Muscle of arm (tissue), 14 donors: ENCODE data around the gene ETF1. TPM values are rescaled to one million over a fixed set of nuclear protein-coding genes. Genes with fewer than 3 reads are reported as not detected.

Experiments used
- DNase-seq: peaks from one replicate; pipeline ENCODE4 v3.0.0-alpha.2; 2013
- long read RNA-seq, 11 donors: transcript quantifications; one replicate each; lab custom pipeline, GENCODE V29; 2026
- polyA plus RNA-seq, 12 donors: library from polyadenylated mRNA; unstranded; fragments of 120-200 nt; gene quantifications; one replicate each; pipeline ENCODE4 v1.2.1, GENCODE V29; 2013; ENCODE audit not compliant: insufficient read length in 12 of 12

The ETF1 gene
- 10 to 100 TPM in 11 of 12 donors, not detected in 1; 33.8 to 57.1 (median 52.4) TPM for polyA plus RNA-seq
- long read RNA-seq, donor 1, transcript ETF1-201 (11 exons, 3,742 nt): major isoform, 5 of 5 reads
- long read RNA-seq, donor 1, partial matches to known transcripts: 0 of 5 reads
- long read RNA-seq, donor 1, other reads (novel, unspliced or antisense): 0 of 5 reads
- long read RNA-seq, donor 2, transcript ETF1-201 (11 exons, 3,742 nt): major isoform, 15 of 16 reads
- long read RNA-seq, donor 2, partial matches to known transcripts: 0 of 16 reads
- long read RNA-seq, donor 2, other reads (novel, unspliced or antisense): 0 of 16 reads
- long read RNA-seq, donor 3, partial matches to known transcripts: 5 of 6 reads
- long read RNA-seq, donor 3, other reads (novel, unspliced or antisense): 0 of 6 reads
- long read RNA-seq, donor 4, partial matches to known transcripts: 0 of 3 reads
- long read RNA-seq, donor 4, other reads (novel, unspliced or antisense): 0 of 3 reads
- long read RNA-seq, donor 5, transcript ETF1-201 (11 exons, 3,742 nt): major isoform, 13 of 27 reads
- long read RNA-seq, donor 5, partial matches to known transcripts: 14 of 27 reads
- long read RNA-seq, donor 5, other reads (novel, unspliced or antisense): 0 of 27 reads
- long read RNA-seq, donor 6, transcript ETF1-201 (11 exons, 3,742 nt): major isoform, 5 of 16 reads
- long read RNA-seq, donor 6, partial matches to known transcripts: 10 of 16 reads
- long read RNA-seq, donor 6, other reads (novel, unspliced or antisense): 0 of 16 reads
- long read RNA-seq, donor 7, partial matches to known transcripts: 0 of 5 reads
- long read RNA-seq, donor 7, other reads (novel, unspliced or antisense): 0 of 5 reads
- long read RNA-seq, donor 8, transcript ETF1-201 (11 exons, 3,742 nt): major isoform, 14 of 21 reads
- long read RNA-seq, donor 8, partial matches to known transcripts: 6 of 21 reads
- long read RNA-seq, donor 8, other reads (novel, unspliced or antisense): 0 of 21 reads
- long read RNA-seq, donor 9, partial matches to known transcripts: 7 of 11 reads
- long read RNA-seq, donor 9, other reads (novel, unspliced or antisense): 0 of 11 reads
- long read RNA-seq, donor 10, transcript ETF1-201 (11 exons, 3,742 nt): major isoform, 6 of 12 reads
- long read RNA-seq, donor 10, partial matches to known transcripts: 6 of 12 reads
- long read RNA-seq, donor 10, other reads (novel, unspliced or antisense): 0 of 12 reads
- long read RNA-seq, donor 11, transcript ETF1-201 (11 exons, 3,742 nt): major isoform, 11 of 17 reads
- long read RNA-seq, donor 11, partial matches to known transcripts: 6 of 17 reads
- long read RNA-seq, donor 11, other reads (novel, unspliced or antisense): 0 of 17 reads

DNA sequence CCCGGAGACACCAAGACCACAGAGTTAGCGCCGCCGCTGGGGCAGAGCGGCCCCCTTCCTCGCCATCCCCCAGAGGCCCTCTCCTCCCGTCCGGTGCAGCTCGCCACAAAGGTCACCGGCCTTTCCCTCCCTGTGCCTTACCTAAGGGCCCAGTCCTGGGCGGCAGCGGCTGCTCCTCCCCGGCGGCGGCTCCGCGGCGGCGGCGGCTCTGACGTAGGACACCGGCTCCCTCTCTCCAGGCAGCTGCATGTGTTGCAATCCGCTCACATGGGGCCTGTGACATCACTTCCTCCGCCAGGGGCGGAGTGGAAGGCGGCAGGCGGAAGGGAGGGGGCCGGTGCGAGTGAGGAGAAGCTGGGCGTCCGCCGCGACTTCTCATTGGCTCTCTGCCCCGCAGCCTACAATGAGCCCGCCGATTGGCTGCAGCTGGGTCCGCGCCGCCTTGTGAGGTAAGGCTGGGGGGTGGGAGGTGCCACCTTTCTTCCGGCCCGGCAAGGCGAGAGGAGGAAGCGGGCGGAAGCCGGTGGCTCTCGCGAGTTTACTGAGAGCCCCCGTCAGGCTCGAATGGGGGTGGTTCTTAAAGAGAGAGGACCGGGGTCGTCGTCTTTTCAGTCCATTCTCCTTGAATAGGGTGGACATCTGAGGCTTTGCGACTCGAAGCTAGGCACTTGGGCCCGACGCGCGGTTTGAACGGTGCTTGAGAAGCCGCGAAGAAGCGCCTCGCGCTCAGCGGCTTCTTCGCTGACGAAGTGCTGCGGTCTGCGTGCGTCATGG lies at the start of gene ETF1:
Gene ETF1, minus strand, starts transcription at position 281 of the 774 bp plus-strand sequence. CDS start 318 bp downstream, outside the sequence.
- peak; percentile 100 for DNase-seq

DNA sequence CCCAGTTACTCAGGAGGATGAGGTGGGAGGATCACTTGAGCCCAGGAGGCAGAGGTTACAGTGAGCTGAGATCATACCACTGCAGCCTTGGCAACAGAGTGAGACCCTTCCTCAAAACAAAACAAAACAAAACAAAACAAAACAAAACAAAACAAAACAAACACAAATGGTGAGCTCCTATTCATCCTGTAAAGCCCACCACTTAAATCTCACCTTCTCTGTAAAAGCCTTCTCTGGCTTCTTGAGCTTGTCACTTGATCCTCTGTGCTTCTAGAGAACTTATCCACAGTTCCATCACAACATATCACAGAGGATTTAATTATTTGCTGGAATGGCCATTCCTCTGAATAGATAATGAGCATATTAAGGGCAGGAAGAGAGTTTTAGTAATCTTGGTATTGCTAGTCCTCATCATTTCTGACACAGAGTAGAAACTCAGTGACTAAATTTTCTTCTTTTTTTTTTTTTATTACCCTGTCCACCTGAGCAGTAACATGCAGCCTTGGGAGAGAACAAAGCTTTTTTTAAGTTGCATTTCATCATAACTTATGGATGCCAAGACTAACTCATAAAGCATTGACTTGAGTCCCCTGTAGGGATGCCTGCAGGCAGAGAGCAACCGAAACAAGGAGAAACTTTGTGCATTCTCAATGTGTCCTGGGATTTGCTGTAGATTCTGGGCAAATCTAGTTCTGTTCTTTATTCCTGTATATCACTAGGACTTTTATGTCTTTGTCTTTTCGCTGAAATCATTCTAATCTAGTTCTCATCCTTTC lies 45.2 kb upstream of the ETF1 start:
- DNase-seq: no peak

DNA sequence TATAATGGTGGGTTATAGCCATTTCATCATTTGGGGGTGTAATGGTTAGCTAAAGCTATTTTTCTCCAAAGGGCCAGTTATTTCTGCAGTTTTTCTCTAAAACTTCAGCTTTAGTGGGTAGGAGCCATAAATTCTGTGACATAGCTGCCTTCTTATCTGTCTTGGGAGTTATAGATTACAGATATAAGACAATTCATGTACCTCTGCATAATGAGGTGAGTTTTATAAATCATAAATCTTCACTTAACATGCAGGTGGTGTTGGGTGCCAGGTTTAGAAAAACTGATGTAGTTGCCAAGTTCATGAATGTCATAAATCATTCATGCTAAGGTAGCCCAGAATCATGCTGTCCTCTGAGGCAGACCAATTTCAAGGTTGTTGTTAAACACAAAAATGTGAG lies 42.1 kb upstream of the ETF1 start:
- no peak for DNase-seq

DNA sequence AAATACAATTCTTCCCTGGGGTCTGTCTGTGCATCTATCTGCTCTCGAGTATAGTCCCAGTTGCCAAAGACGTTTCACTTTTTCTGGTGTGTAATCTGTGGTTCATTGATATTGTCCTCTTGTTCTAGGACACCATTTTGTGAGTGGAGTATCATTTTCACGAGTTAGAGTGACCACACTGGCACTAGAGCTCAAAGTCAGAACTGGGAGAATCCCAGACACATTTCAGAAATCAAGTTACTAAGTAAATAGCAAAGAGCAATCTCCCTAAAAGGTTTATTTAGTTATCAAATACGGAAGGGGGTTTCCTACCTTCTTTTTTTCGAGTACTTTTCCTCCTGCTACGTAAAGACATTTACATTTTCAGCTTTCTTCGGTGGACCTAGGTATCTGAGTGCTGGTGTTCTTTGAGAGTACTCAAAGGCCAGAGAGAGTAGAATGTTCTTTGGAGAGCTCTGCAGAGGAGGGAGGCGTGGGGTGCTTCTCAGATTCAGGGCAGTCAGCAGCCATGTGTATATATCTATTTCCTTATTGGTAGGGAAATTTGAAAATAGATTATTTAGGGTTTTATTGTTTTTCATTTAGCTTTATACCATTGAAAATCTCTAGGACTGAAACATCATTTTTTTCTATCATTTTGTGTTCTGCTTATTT lies 41.1 kb upstream of the ETF1 start:
- DNase-seq: no peak

GRCh38 chr5:138582959-138583358 lies 39.9 kb upstream of the ETF1 start:
- no peak for DNase-seq

DNA sequence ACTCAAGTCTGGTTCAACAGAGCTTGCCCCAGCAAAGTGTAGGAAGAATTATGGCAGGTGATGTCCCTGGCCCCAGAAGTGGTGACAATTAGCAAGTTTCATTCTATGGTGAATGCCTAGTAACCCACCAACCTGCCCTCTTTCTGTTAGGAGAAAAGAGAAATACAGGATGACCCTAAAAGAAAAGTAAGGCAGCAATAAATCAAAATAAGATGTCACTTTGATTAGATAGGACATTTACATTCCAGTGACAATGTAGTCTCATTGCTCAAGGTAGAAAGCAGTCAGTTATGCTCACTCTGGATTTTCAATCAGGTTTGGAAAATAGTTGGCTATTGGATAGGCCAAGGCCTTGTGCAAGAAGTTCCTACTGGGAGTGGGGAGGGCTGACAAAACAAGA lies 37.7 kb upstream of the ETF1 start:
- no peak for DNase-seq

DNA sequence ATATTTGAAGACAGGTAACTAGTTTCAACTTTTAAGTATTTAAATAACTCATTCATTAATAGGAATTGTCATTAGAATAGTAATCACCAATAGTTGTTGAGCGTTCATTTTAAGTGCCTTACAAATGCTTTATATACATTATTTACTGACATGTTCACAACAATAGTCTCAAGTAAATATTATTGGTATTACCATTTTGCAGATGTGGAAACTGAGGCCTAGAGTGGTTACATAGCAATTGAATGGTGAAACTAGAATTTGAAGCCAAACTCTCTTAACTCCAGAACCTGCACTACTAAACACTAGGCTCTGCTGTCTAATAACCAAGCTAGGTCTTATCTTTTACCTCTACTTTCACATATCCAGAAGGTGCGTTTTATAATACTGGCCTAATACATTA lies 37.0 kb upstream of the ETF1 start:
- DNase-seq: no peak

DNA sequence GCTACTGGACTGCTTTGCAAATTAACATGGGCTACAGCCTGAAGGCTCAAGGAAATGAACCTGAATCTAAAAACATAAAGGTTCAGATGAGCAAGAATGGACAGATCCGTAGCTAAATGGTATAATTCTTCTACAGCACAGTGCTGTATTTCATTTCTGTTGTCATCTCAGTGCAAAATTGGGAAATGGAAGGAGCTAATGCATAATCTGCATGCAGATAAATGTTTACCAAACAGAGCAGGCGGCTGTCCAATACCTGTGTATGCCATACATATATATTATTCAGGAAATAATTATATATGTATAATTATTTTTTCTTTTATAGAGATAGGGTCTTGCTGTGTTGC lies 36.5 kb upstream of the ETF1 start:
- DNase-seq: no peak

- DNase-seq: no peak
Measured at GRCh38 chr5:138577452-138577851, 34.4 kb upstream of the ETF1 start.

DNA sequence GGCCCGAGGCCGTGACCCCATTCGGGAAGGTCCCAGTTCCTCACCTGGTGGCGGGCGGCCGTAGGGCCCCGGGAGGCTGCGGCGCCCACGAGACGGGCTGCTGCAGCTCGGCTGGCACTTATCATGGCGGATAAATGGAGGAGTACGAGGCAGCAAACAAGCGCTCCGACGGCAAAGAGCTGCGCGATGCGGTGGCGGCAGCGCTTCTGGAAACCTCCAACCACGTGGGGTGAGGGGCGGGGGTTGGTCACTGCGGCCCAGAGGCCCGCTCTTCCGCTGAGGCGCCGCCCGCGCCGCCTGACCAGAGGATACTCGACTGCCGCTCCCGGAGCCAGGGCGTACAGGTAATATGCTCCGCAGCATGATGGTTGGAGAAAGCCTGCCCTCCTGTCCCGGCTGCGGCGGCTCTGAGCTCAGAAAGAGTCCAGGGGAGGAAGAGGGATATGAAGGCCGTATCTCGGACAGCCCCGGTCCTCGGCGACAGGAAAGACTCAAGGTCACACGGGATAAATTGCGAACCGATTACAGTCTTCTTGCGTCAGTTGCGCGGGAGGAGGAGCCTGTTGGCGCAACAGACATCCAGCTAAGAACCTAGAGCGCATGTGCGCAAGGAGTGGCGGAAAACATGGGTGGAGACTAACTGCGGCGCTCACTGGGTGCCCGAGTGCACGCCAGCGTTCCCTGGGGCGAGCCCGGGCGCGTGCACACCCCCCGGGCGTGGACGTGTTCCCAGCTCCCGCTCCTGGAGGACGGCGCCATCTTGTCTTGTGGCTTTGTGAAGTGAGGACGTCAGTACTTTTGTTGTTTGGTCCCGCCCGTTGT lies 32.4 kb upstream of the ETF1 start, which contains the start of gene HSPA9:
Gene HSPA9, minus strand, starts transcription at position 208 of the 822 bp plus-strand sequence. Its CDS starts 83 bp downstream, at position 125.
- DNase-seq: peak; percentile 100

DNA sequence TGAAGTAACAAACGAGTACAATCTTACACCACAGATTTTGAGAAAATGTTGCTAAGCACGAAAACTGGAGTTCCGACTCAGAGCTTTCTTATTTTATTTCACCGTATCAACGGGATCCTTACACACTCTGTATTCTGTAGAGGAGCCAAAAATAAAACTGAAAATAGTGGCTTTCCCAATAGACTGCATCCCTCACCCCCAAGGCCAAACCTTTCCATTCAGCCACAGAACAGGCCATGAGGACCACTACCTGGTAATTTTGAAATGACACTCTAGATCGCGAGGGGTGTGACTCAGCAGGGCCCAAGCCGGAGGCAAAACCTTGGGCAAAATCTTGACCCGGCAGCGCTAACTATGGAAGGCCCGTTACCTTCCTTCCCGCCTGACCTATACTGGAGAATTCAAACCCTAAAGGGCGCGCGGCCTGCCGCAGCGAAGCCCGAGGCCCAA lies 31.7 kb upstream of the ETF1 start:
- DNase-seq: no peak

GRCh38 chr5:138573949-138574670 lies 31.1 kb upstream of the ETF1 start:
- DNase-seq: no peak

DNA sequence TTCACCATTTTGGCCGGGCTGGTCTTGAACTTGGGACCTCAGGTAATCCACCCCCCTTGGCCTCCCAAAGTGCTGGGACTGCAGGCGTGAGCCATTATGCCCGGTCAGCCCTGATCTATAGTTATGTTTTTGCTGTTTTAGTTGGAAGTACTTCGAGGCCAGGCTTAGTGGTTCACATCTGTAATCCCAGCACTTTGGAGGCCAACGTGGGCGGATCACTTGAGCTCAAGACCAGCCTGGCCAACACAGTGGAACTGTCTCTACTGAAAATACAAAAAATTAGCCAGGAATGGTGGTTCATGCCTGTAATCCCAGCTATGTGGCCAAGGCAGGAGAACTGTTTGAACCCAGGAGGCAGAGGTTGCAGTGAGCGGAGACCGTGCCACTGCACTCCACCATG lies 30.2 kb upstream of the ETF1 start:
- DNase-seq: no peak

DNA sequence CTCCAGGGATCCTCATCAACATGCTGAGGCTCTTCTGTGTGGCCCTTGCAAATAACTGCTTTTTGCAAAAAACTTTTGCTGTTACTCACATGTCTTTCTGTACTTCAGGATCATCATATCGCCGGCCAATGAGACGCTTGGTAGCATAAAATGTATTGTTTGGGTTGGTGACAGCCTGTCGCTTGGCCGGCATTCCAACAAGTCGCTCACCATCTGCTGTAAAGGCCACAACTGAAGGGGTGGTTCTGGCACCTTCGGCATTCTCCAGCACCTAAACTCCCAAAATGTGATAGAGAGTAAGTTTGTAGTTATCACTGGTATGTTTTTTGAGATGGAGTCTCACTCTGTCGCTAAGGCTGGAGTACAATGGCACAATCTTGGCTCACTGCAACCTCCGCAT lies 27.8 kb upstream of the ETF1 start:
- no peak for DNase-seq

DNA sequence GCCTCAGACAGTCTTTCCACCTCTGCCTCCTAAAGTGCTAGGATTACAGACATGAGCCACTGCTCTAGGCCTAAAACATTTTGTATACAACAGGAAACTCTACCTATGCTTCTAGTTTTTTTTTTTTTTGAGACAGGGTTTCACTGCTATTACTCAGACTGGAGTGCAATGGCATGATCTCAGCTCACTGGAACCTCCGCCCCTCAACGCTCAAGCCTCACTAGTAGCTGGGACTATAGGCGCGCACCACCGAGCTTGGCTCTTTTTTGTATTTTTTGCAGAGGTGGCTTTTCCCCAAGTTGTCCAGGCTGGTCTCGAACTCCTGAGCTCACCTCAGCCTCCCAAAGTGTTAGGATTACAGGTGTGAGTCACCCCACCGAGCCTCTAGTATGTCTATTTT lies 26.7 kb upstream of the ETF1 start:
- DNase-seq: no peak

DNA sequence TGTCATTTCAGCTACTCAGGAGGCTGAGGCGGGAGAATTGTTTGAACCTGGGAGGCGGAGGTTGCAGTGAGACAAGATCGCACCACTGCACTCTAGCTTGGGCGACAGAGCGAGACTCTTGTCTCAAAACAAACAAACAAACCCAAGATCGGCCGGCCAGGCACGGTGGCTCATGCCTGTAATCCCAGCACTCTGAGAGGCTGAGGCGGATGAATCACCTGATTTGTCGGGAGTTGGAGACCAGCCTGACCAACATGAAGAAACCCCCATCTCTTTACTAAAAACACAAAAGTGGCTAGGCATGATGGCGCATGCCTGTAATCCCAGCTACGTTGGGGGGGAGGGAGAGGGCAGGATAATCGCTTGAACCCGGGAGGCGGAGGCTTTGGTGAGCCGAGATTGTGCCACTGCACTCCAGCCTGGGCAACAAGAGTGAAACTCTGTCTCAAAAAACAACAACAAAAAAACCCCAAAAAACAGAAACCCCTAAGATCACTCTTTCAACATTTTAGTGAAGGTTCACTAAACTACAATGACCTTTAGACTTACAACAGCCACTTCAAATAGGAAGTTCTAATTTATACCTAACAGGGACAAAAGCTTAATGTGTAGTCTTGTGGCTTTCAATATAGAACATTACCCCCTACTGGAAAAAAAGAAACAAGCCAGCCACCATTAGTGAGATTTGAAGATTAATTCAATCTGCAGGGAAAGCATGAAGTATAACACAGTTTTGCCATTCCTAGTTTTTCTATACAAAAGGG lies 25.2 kb upstream of the ETF1 start:
- no peak for DNase-seq

GRCh38 chr5:138566792-138567191 lies 23.8 kb upstream of the ETF1 start:
- DNase-seq: no peak
